GM21576 (cell line): ENCODE data around the gene FCER2.
"Not testable (repeated sequence)": the region's sequence is repeated elsewhere in the genome, so short reads cannot be mapped to it uniquely, and the experiment has no call there.

Source experiments
- ATAC-seq: cut with Tn5 transposase; IDR thresholded peaks from one replicate; pipeline ENCODE4 v1.9.1; 2021; ENCODE audit warnings: mild to moderate bottlenecking, moderate library complexity; ENCODE audit not compliant: unreplicated experiment

FCER2 gene

GRCh38 chr19:7654401-7654800 lies 47.5 kb downstream of the FCER2 start:
- ATAC-seq, result no peak

- ATAC-seq, result peak; percentile 53
Observed at GRCh38 chr19:7652061-7652641, 49.8 kb downstream of the FCER2 start.

GRCh38 chr19:7650148-7650547 lies 51.8 kb downstream of the FCER2 start:
- ATAC-seq, result no peak

- no peak for ATAC-seq
Observed at GRCh38 chr19:7648265-7649014, 53.5 kb downstream of the FCER2 start.

- no peak for ATAC-seq
Observed at GRCh38 chr19:7647156-7647555, 54.8 kb downstream of the FCER2 start.

DNA sequence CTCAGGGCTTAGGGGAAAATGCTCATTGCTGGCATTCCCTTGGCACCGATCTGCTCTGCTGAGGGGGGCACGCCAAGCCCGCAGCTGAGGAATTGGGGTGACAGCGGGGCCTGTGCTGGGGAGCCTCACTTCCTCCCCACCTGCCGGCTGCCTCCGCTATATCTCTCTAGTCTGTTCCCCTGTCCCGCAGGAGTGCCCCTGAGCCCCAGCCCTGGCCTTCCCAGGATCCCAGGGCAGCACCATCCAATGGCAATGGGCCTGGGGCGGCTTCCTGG lies 55.6 kb downstream of the FCER2 start:
- no peak for ATAC-seq

DNA sequence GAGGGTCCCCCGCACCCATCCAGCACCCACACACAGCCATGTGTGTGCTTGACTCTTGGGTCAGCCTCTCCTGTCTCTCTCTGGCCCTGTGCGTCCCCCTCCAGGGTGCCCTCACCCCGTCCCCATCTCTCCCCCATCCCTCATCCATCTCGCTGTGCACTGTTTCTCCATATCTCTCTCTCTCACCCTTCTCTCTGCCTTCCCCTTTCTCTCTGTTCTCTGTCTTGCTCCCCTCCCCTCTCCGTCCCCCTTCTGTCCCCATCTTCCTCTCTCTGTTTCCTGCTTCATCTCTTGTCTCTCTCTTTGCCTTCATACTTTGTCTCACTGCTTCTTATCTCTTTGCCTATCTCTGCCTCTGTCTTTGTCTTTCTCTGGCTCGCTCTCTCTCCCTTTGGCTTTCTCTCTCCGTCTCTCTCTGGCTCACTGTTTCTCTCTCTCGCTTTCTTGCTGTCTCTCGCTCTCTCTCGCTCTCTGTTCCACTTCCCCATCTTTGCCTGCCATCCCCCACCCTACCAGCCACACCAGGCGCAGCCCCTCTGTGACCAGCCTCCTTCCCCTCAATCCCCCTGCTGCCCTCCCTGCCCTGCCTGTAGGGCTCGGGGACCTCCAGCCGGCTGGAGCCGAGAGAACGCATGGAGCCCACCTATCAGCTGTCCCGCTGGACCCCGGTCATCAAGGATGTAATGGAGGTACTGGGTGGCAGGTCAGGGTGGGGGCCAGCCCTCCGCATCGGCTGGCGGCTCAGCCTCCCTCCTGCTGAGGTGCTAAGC lies 56.1 kb downstream of the FCER2 start:
- no peak for ATAC-seq

- ATAC-seq, result no peak
Observed at GRCh38 chr19:7645163-7645562, 56.8 kb downstream of the FCER2 start.

- ATAC-seq, result no peak
Observed at GRCh38 chr19:7644550-7644877, 57.4 kb downstream of the FCER2 start.

- ATAC-seq, result not testable (repeated sequence)
Observed at GRCh38 chr19:7643629-7644549, 58.0 kb downstream of the FCER2 start.

DNA sequence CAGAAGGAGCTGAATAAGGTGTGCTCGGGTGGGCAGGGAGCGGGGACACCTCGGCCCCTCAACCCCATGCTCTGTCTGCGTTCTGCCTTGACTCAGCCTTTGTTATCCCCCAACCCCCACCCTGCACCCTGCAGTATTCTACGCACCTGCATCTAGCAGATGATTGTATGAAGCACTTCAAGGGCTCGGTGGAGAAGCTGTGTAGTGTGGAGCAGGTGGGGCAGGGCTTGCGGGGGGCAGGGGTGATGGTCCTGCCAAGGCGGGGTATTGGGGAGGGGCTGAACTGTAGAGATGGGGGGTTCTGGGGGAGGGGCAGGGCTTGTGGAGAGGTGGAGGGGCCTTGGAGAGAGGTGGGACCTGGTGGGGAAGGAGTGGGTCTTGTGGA lies 58.9 kb downstream of the FCER2 start:
- ATAC-seq, result no peak

- no peak for ATAC-seq
Observed at GRCh38 chr19:7642295-7643030, 59.5 kb downstream of the FCER2 start.

DNA sequence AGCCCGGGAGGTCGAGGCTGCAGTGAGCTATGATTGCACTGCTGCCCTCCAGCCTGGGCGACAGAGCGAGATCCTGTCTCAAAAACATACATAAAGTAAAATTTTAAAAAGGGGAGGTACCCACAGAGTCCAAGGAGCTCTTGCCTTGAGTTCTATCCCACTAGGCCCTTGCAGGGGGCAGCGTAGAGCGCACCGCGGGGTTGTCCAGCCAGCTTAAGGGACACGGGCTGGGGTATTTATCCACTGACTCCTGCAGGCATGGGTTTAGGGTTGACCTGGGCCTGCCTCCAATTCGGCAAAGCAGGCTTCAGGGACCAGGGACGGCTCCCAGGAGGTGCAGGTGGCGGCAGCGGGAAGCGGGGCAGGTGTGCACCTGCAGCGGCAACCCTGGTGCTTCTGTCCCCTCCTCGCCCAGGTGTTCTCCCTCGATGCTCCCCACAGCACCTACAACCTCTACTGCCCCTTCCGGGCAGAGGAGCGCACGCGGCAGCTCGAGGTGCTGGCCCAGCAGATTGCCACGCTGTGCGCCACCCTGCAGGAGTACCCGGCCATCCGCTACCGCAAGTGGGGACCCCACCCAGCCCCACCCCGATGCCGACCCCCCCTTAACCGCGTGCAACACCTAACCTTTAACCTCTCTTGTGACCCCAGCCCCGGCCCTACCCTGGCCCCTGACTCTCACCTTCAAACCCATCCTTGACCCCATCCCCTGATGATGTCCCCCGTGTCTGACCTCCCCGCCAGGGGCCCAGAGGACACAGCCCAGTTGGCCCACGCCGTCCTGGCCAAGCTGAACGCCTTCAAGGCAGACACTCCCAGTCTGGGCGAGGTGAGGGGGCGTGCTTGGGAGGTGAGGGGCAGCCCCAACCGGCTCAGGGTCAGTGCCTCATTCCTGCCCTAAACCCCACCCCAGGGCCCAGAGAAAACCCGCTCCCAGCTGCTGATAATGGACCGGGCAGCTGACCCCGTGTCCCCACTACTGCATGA lies 60.3 kb downstream of the FCER2 start:
- no peak for ATAC-seq

- ATAC-seq, result no peak
Observed at GRCh38 chr19:7640803-7641202, 61.1 kb downstream of the FCER2 start.

DNA sequence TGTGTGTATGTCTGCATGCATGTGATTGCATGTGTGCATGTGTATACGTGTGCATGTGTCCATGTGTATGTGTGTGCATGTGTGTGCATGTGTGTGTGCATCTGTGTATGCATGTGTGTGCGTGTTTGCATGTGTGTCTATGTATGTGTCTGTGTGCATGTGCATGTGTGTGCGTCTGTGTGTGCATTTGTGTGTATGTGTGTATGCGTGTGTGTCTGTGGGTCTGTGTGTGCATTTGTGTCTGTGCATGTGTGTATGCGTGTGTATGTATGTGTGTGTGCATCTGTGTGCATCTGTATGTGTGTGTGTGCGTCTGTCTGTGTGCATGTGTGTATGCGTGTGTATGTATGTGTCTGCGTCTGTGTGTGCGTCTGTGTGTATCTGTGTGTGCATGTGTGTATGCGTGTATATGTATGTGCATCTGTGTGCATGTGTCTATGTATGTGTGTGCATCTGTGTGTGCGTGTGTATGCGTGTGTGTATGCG lies 62.0 kb downstream of the FCER2 start:
- ATAC-seq, result no peak

DNA sequence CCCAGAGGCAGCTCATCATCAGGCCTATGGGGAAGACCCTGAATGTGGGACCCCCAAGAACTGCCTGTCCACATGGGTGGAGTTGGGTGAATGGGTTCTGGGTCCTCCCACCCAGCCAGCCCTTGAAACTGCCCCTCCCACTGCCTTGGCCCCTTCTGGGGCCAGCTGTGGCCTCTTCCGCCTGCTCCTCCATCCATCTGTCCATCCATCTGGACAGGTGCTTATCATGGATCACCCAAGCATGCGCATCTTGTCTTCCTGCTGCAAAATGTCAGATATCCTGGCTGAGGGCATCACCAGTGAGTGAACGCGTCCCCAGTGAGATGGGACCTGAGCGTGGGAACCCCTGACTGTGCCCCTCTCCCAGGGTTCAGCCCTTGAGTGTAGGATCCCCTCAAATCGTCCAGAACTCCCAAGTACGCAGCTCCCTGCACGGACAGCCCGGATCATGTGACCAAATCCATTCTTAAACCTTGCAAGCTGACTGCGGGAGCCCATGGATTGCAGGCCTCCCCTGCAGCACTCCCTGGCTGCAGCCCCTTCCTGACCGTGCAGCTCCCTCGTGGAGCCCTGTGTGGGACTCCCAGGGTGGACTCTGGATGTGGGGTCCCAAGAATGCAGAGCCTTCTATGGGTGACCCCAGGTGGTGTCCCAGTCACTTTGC lies 63.0 kb downstream of the FCER2 start:
- no peak for ATAC-seq
